GM18520 (cell line): ENCODE measurements around the gene ABHD14A.

Source experiments
- ATAC-seq: cut with Tn5 transposase; IDR thresholded peaks from one replicate; pipeline ENCODE4 v1.9.1; 2021; ENCODE audit not compliant: unreplicated experiment

ABHD14A gene

DNA sequence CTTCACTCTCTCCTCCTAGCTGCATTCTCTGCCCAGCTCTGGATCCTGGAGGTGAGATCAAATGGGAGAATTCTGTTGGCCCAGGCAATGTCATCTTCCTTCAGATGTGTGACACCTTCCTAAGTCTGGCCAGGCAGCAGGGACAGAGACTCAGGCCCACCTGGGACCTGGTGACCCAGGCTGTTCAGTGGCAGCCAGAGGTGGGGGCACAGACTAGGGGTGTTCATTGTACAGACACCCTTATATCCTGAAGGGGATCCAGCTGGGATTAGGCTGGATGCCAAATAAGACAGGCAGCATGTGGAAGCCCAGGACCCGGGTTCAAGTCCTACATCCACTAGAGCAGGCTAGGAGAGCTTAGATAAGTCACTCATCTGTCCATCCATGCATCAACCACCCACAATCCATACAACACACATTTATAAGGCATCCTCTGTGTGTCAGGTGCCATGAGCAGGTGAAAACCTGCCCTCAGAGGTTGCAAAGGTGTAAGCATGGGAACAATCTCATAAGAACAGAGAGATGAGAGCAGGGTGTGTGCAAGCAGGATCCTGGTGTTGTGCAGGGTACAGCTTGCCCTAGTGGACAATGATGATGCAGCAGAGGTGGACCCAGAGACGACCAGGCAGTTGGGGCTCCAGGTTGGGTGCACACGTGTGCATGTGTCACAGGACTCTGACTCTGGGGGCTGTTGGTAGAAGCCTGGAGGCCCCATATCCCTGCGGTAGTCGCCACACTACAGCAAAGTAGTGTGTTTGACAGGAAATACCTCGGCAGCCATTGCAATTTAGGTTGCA is 39.1 kb downstream of the ABHD14A start:
- ATAC-seq = no peak

DNA sequence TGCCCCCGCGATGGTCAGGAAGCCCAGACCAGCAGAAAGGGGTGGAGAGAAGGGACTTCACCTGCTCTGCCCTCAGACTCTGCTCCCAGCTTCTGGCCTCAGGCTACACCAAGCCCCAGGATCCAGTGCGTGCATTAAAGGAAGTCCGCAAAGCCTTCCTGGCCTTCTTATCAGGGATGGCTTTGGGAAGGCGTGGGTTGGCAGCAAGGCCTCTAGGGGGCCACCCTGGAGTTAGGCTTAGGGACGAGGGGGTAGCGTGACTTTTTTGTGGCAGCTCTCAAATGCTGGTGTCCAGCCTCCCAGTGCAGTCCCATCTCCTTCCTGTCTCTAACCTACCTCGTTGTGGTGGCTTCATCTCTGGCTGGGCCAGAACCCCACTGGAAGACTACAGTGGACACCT is 39.7 kb downstream of the ABHD14A start:
- no peak for ATAC-seq

DNA sequence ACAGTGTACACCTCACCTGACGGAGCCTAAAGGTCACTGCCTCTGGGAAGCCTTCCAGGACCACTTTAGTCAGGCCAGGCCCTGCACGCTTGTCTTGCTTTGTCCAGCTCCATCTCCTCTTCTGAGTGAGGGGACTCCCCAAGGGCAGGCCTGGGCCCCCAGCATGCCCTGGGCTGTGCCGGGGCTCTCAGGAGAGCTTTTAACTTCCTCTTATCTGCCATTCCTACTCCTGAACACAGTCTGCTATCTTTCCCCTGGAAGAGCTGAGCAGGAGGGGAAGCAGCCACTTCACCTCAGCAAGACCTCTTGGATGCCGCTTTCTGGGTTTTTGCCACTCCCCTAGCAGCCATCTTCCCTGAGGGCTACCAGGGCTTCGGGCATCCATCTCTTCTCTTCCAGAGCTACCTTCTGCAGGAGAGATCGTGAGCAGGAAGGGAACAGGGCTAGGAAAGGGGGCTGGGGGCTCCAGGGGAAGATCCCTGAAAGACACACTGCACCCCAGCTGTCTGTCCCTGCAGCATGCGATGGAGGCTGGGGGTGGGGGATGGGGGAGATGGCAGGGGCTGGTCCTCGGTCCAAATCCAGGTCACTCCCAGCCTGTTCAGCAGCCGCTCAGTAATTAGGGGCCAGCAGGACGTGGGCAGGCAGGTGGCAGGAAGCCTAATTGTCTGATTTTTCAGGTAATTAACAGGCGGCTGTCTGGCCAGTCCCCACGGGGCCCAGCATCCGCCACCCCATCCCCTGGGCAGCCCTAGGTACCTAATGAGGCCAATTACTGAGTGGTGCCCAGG is 40.8 kb downstream of the ABHD14A start:
- ATAC-seq = no peak

DNA sequence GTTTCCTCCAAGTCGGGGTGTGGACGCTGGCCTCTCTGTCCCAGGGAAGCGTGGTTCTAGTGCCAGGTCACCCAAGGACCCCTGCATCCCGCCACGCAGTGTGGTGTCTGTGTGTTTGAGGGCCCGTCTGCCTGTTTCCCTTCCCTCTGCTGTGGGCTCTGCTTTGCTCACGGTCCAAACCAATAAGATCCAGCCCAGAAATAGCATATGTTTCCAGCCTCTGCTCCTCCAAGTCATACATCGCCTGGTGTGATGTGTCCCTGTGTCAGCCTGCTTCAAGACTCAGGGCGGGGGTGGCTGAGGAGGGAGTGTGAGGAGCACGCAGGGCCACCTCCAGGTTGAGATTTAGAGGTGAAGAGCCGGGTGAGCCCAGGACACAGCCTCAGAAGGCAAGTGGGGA is 42.7 kb downstream of the ABHD14A start:
- ATAC-seq = no peak

DNA sequence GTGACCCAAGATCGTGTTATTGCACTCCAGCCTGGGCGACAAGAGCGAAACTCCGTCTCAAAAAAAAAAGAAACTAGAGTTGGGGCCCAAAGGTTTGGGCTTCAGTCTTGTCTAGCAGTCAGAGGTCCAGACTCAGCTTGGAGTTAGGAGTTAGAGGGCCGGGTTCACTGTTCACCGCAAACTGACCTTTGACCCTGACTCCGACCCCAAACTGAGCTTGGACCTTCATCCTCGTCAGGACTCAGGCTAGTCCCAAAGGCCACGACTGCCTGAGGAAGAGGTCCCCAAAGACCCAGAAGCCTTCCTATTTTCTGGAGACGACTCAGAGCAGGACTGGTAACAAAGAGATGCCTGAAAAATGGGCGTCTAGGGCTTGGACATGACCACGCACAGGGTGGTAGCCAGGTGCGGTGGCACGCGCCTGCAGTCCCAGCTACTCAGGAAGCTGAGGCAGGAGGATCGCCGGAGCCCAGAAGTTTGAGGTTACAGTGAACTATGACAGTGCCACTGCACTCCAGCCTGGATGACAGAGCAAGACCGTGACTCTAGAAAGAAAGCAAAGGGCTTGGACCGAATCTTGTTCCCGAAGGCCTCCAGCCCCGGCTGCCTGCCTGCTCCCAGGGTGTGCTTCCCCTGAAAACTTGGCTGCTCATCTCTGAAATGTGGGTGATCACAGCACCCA is 43.6 kb downstream of the ABHD14A start:
- ATAC-seq = no peak

DNA sequence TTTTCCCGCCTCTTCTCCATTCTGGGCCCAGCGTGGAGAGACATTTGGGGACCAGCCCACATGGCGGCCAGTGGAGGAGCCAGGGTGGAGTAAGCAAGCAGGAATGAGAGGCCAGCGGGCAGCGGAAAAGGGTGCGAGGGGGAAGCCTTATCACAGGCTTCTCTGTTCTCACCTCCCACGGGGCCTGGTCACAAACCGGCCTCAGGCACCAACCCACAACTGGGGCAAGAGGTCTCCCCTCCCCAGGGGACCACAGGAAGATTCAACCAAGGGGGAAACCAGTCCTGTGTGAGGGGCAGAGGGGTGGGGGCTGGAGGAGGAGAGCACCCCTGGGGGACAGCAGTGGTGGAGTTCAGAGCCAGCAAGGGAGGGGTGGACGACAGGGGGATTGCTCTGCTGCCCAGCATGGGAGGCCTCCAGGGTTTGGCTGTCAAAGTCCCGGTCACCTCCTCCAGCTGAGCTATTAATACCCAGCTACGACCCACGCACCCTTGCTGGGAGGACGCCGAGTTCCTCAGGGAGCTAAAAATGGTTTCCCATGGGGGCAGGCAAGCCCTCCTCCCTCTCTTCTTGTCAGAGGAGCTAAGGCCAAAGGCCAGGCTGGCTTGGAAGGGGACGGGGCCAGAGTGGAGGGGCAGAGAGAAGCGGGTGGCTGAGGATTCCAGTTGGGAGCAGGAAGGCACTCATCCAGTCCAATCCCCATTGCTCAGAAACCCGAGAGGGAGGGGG is 44.7 kb downstream of the ABHD14A start:
- no peak for ATAC-seq

DNA sequence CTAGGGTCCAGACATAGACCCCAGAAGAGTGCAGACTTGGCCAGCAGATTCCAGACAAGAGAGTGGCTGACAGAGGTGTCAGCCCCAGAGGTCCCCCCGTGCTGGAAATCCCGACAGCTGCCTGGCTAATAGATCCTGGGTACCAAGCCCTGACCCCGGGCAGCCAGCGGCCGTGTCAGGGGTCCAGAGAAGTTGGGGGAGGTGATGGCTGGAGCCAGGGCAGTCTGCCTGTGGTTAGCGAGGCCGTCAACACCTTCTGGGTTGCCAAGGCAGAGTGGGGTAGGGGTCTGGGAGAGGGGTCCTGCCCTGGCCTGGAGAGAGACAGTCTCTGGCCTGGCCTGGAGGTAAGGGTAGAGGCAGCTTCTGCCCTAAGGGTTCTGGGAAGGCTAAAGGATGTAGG is 45.9 kb downstream of the ABHD14A start:
- no peak for ATAC-seq

DNA sequence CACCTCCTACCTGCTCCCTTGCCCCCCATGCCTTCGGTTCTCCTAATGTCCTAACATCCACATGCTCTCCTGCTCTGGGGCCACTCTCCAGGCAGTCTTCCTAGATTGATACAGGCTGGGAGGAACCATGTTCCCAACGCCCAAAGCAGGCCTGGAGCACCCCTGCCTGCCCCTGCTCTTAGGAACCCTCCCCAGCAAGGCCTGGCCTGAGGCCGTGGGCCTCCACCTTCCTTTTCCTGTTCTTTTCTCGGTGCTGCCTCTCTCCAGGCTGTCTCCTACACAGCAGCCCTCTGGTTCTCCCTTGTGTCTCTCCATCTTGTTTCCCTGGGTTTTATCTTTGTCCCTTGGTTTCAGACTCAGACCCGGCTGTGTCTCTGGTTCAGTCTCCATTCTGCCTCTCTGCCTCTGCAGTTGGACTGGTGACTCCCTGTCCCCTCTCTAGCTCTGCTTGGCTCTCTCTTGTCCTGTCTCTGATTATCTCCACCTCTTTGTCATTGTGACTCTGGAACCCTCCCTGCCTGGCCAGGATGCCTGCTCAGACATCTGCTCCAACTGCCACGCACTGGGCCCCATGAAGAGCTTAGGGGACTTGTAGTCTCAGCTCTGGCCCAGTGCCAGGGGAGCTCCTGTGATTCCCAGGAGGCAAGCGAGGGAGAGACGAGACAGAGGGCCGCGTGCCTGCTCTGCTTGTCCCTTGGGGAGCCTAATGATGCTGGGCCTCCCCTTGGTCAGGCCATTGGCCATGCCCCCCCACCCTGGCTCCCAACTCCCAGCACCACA is 46.8 kb downstream of the ABHD14A start:
- ATAC-seq = no peak

DNA sequence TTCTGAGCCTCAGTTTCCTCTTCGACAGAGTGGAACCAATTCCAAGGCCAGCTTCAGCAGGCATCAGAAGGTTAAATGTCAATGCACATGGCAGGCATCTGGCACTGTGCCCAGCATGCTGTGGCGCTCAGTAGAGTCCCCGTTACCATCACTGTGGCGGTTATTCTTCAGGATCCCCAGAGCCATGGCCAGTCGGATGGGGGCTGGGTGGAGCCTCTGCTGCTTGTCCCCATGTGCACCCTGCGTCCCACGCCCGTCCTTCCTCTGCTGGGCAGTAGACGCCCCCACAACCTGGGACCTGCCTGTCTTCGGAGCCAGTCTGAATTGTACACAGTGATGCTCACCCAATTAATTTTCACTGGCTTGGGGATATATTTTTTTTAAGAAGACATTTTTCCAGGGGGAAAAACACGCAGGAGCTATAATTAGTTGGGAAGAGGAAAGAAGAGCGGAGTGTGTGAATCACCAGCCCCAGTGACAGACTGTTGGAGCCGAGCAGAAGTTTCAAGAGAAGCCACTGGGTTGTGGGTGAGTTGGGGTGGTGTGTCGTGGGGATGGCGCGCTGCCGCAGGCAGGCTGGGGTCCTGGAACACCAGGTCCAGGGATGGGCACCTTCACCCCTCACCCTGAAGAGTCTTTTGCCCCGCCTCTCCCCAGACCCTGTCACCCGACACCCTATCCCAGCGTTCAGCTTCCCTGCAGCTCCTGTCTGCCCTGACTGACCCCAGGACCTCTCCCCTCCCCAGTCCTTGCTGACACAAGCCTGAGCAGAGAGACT is 47.6 kb downstream of the ABHD14A start:
- ATAC-seq = no peak

DNA sequence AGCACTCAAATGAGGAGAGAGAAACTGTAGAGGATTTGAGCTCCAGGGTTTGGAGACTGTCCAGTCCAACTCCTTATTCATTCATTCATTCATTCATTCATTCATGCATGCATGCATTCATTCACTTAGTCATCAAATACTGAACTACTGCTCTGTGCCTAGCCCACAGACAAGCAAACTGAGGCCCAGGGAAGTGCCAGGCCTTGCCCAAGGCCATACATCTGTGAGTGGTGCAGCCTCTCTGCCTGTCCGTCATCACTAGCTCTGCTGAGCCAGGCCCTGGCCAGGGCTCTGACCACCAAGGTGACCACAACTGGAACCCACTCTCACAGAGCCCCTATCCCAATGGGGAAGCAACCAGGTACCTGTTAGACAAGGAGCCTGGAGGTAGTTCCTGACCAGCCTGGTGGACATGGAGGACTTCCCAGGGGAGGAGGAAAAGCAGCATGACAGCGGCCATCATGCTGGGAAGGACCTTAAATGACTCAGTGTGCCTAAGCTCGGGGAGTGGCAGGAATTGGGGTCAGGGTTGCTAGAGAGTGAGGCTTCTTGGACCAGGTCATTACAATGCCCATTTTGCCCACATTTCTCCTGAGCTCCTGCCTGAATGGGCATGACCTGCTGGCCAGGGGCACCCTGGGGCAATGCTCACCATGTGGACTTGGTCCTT is 48.4 kb downstream of the ABHD14A start:
- ATAC-seq = no peak

DNA sequence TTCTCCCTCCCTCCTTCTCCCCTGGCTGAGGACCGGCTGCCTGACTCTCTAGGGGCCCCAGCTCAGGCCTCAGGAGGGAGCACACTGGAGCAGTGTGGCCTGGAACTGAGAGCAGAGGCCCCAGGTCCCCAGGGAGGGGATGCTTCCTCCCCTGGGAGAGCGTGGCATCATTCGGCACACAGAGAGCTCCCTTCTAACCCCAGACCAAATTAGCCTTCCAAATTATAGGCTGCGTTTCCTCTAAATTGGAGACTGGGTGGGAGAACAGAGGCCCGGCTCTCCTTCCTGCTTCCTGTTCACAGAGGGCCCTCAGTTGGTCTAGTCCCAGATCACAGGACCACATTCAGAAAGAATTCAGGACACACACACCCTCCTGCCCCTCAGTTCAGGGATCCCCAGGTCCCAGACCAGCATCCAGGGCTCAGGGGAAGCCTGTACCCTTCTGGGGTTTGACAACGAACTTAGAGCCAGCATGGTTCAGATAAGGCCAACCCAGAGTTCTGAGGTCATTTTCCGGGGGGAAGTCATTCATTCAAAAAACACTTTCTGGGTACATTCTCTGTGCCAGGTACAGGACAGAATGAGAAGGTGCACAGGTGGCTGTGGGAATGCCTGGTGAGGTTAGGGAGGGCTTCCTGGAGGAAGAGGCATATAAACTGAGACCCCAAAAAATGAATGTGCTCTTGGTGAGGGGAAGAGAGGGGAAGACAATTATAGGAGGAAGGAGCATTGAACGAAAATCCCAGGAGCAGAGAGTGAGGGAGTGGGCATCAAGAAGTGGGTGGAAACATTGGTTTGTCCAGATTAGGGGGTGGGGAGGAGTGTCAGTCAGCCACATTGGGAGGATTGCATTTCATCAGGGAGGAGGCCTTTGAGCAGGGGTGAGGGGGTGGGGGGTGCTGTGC is 49.2 kb downstream of the ABHD14A start:
- peak; percentile 38 for ATAC-seq

DNA sequence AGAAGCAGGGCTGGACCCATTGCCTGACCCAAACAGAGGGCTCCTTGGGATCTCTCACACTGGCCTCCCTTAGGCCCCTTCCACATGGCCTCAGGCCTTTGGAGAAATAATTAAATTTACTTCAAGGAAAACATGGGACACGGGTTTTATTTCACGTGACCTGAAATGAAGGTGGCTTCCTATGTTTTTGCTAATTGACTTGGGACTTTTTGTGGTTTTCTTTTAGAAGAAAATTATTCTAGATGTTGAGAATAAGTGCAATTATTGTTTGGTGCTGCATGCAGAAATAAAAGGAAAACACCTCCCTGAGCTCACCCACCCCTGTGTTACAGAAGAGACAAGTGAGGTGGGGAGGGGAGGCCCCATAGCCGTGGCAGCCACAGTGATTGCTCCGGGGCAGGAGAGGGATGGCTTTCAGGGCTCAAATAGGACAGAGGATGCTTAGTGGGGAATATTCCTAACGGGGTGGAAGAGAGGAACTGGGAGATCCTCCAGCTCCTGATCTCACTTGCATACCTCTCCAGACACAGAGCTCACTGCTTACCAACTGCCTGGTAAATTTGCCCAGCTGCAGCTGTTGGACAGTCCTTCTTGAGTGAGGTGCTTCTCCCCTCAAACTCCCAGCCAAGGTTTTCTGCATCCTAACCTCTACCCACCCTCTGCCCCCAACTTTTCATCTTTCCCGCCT is 50.0 kb downstream of the ABHD14A start:
- no peak for ATAC-seq

DNA sequence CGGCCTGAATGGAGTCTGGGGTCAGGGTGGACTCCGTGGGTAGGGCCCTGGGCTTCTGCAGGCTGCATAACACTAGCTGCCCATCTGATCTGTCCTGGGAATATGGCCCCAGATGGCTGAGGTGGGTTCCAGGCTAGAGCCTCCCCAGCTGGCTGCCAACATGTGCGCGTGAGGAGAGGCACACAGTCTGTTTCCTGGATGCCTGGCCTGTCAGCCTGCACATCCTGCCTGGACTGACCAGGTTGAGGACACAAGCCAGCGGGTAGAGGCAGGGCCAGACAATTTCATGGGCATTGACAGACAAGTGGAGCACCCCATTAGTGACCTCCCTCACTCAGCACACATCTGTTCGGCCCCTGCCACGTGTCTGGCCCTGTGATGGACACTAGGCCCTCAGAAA is 50.6 kb downstream of the ABHD14A start:
- no peak for ATAC-seq

DNA sequence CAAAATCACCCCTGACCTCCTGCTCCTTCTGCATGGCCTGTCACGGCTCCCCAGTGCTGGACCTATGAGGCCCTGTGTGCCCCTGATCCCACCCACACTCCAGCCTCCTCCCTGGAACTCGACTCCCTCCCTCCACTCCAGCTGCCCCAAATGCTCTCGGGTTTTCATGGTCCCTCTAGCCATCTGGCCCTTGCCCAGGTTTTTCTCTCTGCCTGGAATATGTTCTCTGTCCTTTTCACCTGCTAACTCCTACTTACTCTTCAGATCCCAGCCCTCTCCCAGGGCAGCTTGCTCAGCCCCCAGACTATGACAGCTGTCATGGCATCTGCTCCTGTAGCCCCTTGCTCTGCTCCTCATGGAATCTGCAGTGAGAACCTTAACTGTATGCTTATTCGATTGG is 51.2 kb downstream of the ABHD14A start:
- ATAC-seq = no peak

DNA sequence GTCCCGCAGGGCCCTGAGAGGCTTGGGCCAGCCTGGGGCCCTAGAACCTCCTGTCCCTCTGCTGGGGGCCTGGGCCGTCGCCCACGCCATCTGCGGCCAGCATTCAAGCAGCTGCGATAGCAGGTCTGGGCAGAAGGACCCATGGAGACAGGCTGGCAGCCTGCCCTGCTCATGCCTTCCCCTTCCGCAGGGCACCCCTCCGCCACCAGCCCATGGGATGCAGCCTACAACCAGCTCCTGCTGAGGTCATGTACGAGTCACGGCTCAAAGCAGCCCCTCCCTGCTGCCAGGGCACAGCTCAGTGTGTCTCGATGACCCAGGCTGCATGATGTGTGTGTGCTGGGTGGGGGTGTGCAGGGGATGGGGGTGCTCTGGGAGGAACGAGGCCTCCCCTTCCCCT is 53.7 kb downstream of the ABHD14A start:
- ATAC-seq = no peak

DNA sequence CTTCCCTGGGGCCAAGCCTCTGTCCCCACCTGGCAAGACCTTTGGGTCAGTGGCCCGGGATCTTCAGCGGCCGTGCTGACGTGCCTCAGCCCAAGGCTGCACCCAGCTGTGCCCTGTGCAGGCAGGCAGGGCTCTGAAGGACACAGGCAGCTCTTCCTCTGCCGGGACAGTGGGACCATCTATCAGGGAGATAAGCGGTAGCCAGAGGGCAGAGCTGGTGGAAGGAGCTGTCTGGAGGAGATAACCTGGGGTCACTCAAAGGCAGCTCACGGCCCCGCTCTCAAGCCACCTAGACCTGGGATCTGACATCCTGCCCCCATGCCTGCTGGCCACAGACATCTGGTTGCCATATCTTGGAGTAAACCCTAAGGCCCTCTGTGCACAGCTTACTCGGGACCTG is 54.2 kb downstream of the ABHD14A start:
- ATAC-seq = no peak

DNA sequence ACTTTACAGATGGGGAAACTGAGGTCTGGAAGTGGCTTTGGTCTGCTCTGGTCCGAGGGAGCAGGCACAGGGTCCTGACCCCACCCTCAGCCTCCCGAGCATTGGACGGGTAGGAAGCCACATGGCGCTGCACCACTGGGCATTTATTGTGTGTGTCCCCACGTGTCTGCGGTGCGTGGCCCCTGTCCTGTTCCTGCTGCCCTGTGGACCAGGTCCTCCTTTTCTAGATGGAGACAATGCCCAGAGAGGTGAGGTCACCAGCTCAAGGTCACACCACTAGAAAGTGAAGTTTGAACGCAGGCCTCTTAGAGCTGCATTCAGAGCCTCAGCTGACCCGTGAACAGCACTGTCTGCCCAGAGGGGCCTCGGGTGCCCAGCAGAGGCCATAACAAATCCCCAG is 54.7 kb downstream of the ABHD14A start:
- no peak for ATAC-seq
